ENCODE measurements around the gene CCNJL.

- TF ChIP-seq CTCF (IDR thresholded peaks at IDR 0.05) = no peak
- no peak for TF ChIP-seq POLR2A (IDR thresholded peaks at IDR 0.05)
These were observed 70.2 kb downstream of the CCNJL start for GRCh38 chr5:160242145-160242544.

Data from body of pancreas (tissue), 4 donors.